GM18519 (cell line): ENCODE measurements around the gene AHI1.

Source experiments
- ATAC-seq: cut with Tn5 transposase; IDR thresholded peaks from one replicate; pipeline ENCODE4 v1.9.1; 2021; ENCODE audit warnings: mild to moderate bottlenecking, moderate library complexity; ENCODE audit not compliant: unreplicated experiment, low FRiP score

Gene AHI1

GRCh38 chr6:135306166-135306565, 191.4 kb downstream of the AHI1 start:
- no peak for ATAC-seq

GRCh38 chr6:135305684-135306083, 191.9 kb downstream of the AHI1 start:
- ATAC-seq = no peak

DNA sequence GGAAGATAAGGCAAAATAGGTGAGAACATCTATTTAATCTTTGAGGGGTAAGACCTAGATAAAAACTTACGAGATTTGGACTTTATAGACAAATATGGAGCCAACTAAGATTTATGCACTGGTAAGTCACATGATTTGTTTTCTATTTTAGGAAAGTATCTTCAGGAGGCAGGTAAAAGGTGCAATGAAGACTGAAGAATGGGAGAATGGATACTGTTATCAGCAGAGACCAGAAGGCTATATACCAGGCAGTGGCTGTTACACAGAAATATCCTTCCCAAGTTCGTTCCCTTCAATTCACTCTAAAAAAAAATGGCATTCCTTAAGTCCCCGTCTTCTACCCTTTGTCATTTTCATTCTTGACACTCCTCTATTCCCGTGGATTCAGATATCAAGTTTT, 192.7 kb downstream of the AHI1 start:
- no peak for ATAC-seq

- no peak for ATAC-seq
Measured at GRCh38 chr6:135301304-135301703, 196.2 kb downstream of the AHI1 start.

- no peak for ATAC-seq
Measured at GRCh38 chr6:135300576-135300975, 197.0 kb downstream of the AHI1 start.

GRCh38 chr6:135299256-135299655, 198.3 kb downstream of the AHI1 start:
- no peak for ATAC-seq

GRCh38 chr6:135298455-135298854, 199.1 kb downstream of the AHI1 start:
- ATAC-seq = no peak

DNA sequence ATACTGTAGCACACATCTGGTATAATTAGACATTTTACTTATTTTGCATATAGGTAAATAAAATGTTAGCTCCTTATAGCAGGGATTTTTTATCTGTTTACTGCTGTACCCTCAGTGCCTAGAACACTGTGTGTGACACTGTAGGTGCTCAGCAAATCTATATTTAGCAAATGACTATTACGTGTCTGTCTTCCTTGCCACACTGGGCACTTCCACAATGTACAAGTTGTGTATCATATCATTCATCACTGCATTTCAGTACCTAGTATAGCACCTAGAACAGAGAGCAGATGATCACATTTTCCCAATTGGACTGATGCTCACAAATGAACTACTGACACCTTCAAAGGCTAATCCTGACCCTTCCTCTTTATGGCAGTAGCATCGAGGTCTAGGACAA, 200.8 kb downstream of the AHI1 start:
- no peak for ATAC-seq

- ATAC-seq = no peak
Measured at GRCh38 chr6:135295085-135295484, 202.5 kb downstream of the AHI1 start.

GRCh38 chr6:135291288-135292076, 206.1 kb downstream of the AHI1 start:
- ATAC-seq = no peak

DNA sequence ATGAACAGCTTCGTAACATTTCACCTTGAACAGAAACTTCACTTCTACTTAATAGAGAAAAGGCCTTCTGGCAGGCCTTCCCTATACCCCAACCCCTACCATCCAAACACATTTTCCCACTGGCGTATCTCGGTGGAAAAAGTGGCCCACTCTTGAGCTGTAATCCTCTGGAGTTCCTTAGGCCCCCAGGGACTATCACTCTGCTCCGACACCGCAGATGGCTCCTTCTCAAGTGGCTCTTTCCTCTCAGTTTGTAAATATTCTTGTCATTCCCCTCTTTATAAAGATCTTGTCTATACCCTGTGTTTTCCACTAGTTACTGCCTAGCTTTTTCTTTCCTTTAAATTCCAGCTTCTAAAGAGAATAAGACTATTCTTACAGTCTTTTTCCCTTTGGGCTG, 207.7 kb downstream of the AHI1 start:
- ATAC-seq = no peak

GRCh38 chr6:135286962-135287538, 210.5 kb downstream of the AHI1 start:
- no peak for ATAC-seq

- ATAC-seq = no peak
Measured at GRCh38 chr6:135285165-135285564, 212.4 kb downstream of the AHI1 start.

DNA sequence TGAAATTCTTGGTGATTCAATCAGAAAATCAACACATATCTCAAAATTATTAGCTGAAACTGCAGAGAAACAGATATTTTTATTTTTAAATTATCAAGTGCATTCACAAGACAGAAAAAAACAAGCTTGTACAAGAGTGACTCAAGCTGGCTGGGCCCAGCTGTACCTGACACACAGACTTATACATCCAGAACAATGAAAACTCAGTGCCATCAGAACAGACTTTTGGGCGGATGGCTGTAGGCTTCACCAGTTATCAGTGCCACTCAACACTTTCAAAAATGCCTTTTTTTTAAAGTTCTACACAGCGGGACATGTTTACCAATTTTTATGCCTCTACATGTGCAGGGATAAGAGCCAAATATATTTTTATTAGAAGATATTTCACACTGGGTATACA, 213.6 kb downstream of the AHI1 start:
- no peak for ATAC-seq

GRCh38 chr6:135282395-135282794, 215.1 kb downstream of the AHI1 start:
- ATAC-seq = no peak

- no peak for ATAC-seq
Measured at GRCh38 chr6:135281964-135282363, 215.6 kb downstream of the AHI1 start.

- no peak for ATAC-seq
Measured at GRCh38 chr6:135281227-135281626, 216.3 kb downstream of the AHI1 start.

- ATAC-seq = no peak
Measured at GRCh38 chr6:135280375-135281136, 217.0 kb downstream of the AHI1 start.

GRCh38 chr6:135277422-135277821, 220.1 kb downstream of the AHI1 start:
- no peak for ATAC-seq

- no peak for ATAC-seq
Measured at GRCh38 chr6:135274561-135275293, 222.8 kb downstream of the AHI1 start.

DNA sequence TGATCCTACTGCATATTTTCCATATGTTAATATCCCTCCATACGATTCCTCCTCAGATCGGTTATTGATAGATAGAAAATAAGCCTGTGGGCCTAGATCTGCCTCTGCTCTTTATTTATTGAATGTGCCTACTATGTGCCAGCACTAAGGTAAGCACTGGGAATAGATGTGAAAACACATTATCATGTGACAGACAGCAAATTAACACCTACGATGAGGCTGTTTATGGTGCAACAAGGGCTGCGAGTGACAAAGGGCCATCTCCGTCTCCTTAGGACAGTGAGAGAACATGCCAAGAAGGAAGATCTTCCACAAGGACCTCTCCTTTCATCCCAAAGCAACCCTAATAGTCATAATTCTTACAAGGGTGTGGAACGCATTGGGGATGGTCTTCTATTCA, 225.9 kb downstream of the AHI1 start:
- ATAC-seq = no peak
